Body of pancreas (tissue), 4 donors: Measurements from ENCODE around the gene ACSS3.

Experiments
- POLR2A ChIP-seq, 3 donors: fragments of 450-650 bp; IDR thresholded peaks; one replicate each; pipeline ENCODE4 v1.6.1; 2016; ENCODE audit warnings: antibody characterized with exemption in 3 of 3, mild to moderate bottlenecking in 2 of 3
- TF ChIP-seq, protein P1 (sequence below), 7 experiments: fragments of 450-650 bp in 4 of 7; fragments of 200-600 bp in 3 of 7; sonication (generic) in 3 of 7; IDR thresholded peaks; one replicate each; pipeline ENCODE4 v1.5.1; 2016 to 2019; ENCODE audit warnings: antibody characterized with exemption in 7 of 7

- TF ChIP-seq, protein P1, sequence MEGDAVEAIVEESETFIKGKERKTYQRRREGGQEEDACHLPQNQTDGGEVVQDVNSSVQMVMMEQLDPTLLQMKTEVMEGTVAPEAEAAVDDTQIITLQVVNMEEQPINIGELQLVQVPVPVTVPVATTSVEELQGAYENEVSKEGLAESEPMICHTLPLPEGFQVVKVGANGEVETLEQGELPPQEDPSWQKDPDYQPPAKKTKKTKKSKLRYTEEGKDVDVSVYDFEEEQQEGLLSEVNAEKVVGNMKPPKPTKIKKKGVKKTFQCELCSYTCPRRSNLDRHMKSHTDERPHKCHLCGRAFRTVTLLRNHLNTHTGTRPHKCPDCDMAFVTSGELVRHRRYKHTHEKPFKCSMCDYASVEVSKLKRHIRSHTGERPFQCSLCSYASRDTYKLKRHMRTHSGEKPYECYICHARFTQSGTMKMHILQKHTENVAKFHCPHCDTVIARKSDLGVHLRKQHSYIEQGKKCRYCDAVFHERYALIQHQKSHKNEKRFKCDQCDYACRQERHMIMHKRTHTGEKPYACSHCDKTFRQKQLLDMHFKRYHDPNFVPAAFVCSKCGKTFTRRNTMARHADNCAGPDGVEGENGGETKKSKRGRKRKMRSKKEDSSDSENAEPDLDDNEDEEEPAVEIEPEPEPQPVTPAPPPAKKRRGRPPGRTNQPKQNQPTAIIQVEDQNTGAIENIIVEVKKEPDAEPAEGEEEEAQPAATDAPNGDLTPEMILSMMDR (IDR thresholded peaks at IDR 0.05) = no peak
- no peak for TF ChIP-seq POLR2A (IDR thresholded peaks at IDR 0.05)
Observed at GRCh38 chr12:81296556-81297305, 218.9 kb downstream of the ACSS3 start.
